SK-N-MC (cell line): ENCODE results near the gene TADA3.

Source experiments
- EZH2 ChIP-seq: fragments of 200-600 bp; sonication (generic); IDR thresholded peaks from one replicate; pipeline ENCODE4 v1.6.1; 2017; ENCODE audit warnings: antibody characterized with exemption
- FOXP2 ChIP-seq: optimal IDR thresholded peaks from 2 replicates; pipeline ENCODE3; 2011; ENCODE audit warnings: mild to moderate bottlenecking, moderate library complexity; ENCODE audit not compliant: insufficient read depth; ENCODE audit errors: extremely low read length, control extremely low read depth
- POLR2AphosphoS5 ChIP-seq: IDR thresholded peaks from 2 replicates; pipeline ENCODE4 v1.6.1; 2012; ENCODE audit warnings: mild to moderate bottlenecking, low read depth, low read length, borderline replicate concordance

- TF ChIP-seq EZH2 (no peak), POLR2AphosphoS5 (0 out of 2 replicates have a peak, but pooled peaks have one; percentile 14), FOXP2 (no peak)
Observed at GRCh38 chr3:9779721-9780457, 12.4 kb downstream of the TADA3 start.
